ENCODE measurements around the gene PWWP2A. TPM values are rescaled to one million over a fixed set of nuclear protein-coding genes. Genes with fewer than 3 reads are reported as not detected.

PWWP2A gene, protein sequence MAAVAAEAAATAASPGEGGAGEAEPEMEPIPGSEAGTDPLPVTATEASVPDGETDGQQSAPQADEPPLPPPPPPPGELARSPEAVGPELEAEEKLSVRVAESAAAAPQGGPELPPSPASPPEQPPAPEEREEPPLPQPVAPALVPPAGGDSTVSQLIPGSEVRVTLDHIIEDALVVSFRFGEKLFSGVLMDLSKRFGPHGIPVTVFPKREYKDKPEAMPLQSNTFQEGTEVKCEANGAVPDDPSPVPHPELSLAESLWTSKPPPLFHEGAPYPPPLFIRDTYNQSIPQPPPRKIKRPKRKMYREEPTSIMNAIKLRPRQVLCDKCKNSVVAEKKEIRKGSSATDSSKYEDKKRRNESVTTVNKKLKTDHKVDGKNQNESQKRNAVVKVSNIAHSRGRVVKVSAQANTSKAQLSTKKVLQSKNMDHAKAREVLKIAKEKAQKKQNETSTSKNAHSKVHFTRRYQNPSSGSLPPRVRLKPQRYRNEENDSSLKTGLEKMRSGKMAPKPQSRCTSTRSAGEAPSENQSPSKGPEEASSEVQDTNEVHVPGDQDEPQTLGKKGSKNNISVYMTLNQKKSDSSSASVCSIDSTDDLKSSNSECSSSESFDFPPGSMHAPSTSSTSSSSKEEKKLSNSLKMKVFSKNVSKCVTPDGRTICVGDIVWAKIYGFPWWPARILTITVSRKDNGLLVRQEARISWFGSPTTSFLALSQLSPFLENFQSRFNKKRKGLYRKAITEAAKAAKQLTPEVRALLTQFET
- total RNA-seq, result 10 to 100 TPM; 23.2 to 48.5 (median 27.9) TPM
- 10 to 100 TPM in 1 of 2 donors, 1 to 10 TPM in 1; 7.6 to 20.5 TPM for polyA plus RNA-seq
- long read RNA-seq, donor 1, partial matches to known transcripts, result 2 of 18 reads
- long read RNA-seq, donor 1, other reads (novel, unspliced or antisense), result 12 of 18 reads
- long read RNA-seq, donor 2, transcript PWWP2A-201 (2 exons, 3,346 nt), result major isoform, 10 of 440 reads
- long read RNA-seq, donor 2, partial matches to known transcripts, result 374 of 440 reads
- long read RNA-seq, donor 2, other reads (novel, unspliced or antisense), result 51 of 440 reads
- long read RNA-seq, donor 3, transcript PWWP2A-202 (4 exons, 3,991 nt), result minor isoform, 8 of 46 reads
- long read RNA-seq, donor 3, transcript PWWP2A-205 (3 exons, 1,819 nt), result major isoform, 16 of 46 reads
- long read RNA-seq, donor 3, transcript PWWP2A-201 (2 exons, 3,346 nt), result minor isoform, 7 of 46 reads
- long read RNA-seq, donor 3, partial matches to known transcripts, result 3 of 46 reads
- long read RNA-seq, donor 3, other reads (novel, unspliced or antisense), result 10 of 46 reads

DNA sequence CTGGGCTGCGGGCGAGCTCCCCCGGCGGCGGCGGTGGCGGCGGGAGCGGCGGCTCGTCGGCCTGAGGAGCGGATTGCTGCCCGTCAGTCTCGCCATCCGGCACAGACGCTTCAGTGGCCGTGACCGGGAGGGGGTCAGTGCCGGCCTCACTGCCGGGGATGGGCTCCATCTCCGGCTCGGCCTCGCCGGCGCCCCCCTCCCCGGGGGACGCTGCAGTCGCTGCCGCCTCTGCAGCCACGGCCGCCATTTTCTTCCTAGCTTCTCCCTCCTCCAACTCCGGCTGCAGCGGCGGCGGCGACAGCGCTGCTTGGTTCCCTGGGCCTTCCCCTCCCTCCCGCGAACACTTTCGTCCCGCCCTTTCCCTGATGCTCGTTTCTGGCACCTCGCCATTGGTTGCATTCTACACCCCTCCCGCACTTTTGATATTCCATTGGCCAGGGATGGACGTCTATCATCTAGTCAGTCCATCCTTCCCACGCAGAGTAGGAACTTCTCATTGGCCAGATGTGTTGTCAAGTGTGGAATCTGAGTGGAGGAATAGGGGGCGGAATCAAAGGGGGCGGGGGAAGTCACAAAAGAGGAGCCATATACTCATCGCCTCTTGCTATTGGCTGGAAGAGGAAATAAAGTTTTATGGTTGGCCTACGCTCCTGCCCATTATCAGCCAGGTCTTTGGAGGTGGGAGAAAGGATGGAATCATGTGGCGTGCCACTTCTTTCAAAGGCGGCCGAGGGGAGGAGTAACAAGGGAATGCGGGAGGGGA is at the start of gene PWWP2A:
Gene PWWP2A (minus strand): TSS at position 309 of the 763 bp plus-strand sequence. CDS start 62 bp downstream, at position 247.
- no peaks in the 10 kb centered on the region for H3K36me3 ChIP-seq
- H3K27ac ChIP-seq, result peak within 1 kb of the TSS; percentile 89 to 98
- no peaks in the 10 kb centered on the region for H3K9me3 ChIP-seq
- H3K27me3 ChIP-seq, result no peaks in the 10 kb centered on the region
- peak in 2 of 3 donors; percentile 11 to 42 for TF ChIP-seq CTCF (IDR thresholded peaks at IDR 0.05)
- peak; percentile 78 for TF ChIP-seq POLR2A (IDR thresholded peaks at IDR 0.05)
- no peak for TF ChIP-seq EP300 (IDR thresholded peaks at IDR 0.05)
- no peaks in the 10 kb centered on the region for H3K4me1 ChIP-seq (ENCODE audit: insufficient read depth)
- WGBS, 3 donors, result 0 to 1% (median 0%) methylated on average over 48 to 55 of the region's 55 CpGs
- intact Hi-C loops (cut with DNase I), result loop anchor here in 1 of 4 donors (10.0 kb wide), 1 partner anchor 75 kb away; no protein-coding TSS in a partner anchor
- peak within 1 kb of the TSS; percentile 84 for H3K4me3 ChIP-seq
- DNase-seq, result peak; percentile 98 to 100 (median 99)

- Histone ChIP-seq H3K36me3 (no peaks in the 10 kb centered on the region), H3K4me3 (no peak overlapping the region), H3K27ac (no peak overlapping the region), H3K27me3 (no peaks in the 10 kb centered on the region), H3K9me3 (no peaks in the 10 kb centered on the region), H3K4me1 (ENCODE audit: insufficient read depth) (peaks cover 26% of the 10 kb centered on the region)
- intact Hi-C loops (cut with DNase I), result loop anchor here in 1 of 4 donors (5.0 kb wide), 1 partner anchor 35 kb away; no protein-coding TSS in a partner anchor
- DNase-seq, result no peak
- TF ChIP-seq CTCF (IDR thresholded peaks at IDR 0.05) (no peak), POLR2A (IDR thresholded peaks at IDR 0.05) (no peak), EP300 (IDR thresholded peaks at IDR 0.05) (no peak)
- 92 to 95% (median 94%) methylated on average over 3 of the region's 3 CpGs for WGBS, 3 donors
These were observed 48.4 kb upstream of the PWWP2A start for GRCh38 chr5:160167624-160168165.

DNA sequence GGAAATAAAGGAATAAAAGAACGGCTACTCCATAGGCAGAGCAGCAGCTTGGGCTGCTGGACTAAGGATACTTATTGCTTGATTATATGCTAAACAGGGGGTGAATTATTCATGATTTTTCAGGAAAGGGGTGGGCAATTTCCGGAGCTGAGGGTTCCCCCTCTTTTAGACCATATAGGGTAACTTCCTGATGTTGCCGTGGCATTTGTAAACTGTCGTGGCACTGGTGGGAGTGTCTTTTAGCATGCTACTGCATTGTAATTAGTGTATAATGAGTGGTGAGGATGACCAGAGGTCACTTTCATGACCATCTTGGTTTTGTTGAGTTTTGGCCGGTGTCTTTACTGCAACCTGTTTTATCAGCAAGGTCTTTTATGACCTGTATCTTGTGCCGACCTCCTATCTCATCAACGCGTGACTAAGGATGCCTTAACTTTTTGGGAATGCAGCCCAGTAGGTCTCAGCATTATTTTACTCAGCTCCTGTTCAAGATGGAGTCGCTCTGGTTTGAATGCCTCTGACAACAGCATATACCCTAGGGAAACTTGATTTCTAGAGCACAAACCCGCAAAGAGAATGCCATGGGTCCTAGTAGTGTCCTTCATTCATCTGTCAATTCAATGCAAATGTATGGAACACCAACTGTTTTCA is 47.8 kb upstream of the PWWP2A start:
- H3K27ac ChIP-seq, result peak overlapping the region in 1 of 2 donors; percentile 29
- no peak for DNase-seq

More for the DNA sequence above, 47.8 kb upstream of the PWWP2A start:
- Histone ChIP-seq H3K36me3 (no peaks in the 10 kb centered on the region), H3K4me1 (ENCODE audit: insufficient read depth) (peaks cover 26% of the 10 kb centered on the region), H3K9me3 (no peaks in the 10 kb centered on the region), H3K27me3 (no peaks in the 10 kb centered on the region), H3K4me3 (no peak overlapping the region)
- 30 to 42% (median 32%) methylated on average over 10 of the region's 10 CpGs for WGBS, 3 donors
- TF ChIP-seq EP300 (IDR thresholded peaks at IDR 0.05) (no peak), POLR2A (IDR thresholded peaks at IDR 0.05) (no peak), CTCF (IDR thresholded peaks at IDR 0.05) (no peak)
- intact Hi-C loops (cut with DNase I), result loop anchor here in 1 of 4 donors (5.0 kb wide), 1 partner anchor 35 kb away; no protein-coding TSS in a partner anchor

All from ovary (tissue), 10 donors.